SHP77 treated with DMSO at 0.1 percent for 48 hours (cell line): Measurements from ENCODE around the gene GLRX2.
"Not testable (repeated sequence)": the region's sequence is repeated elsewhere in the genome, so short reads cannot be mapped to it uniquely, and the experiment has no call there.

Source experiments
- DNase-seq: peaks from one replicate; lab custom pipeline; 2025; lab: John Stamatoyannopoulos, UW

Gene GLRX2

GRCh38 chr1:193062698-193063463 lies 42.3 kb downstream of the GLRX2 start:
- no peak for DNase-seq

- DNase-seq: no peak
Observed at GRCh38 chr1:193060938-193061337, 44.3 kb downstream of the GLRX2 start.

- no peak for DNase-seq
Observed at GRCh38 chr1:193060406-193060805, 44.8 kb downstream of the GLRX2 start.

GRCh38 chr1:193060115-193060403 lies 45.2 kb downstream of the GLRX2 start:
- DNase-seq: peak; percentile 58

- DNase-seq: peak; percentile 95
Observed at GRCh38 chr1:193059282-193060114, 45.7 kb downstream of the GLRX2 start, which contains the start of the genes RO60 and UCHL5. Gene RO60 (plus strand): TSS chr1:193059612. CDS start chr1:193069055, 9,443 bp downstream. Gene UCHL5 (minus strand): TSS chr1:193059360. CDS start chr1:193059260, 100 bp downstream.

- peak; percentile 39 for DNase-seq
Observed at GRCh38 chr1:193058529-193059281, 46.5 kb downstream of the GLRX2 start.

- no peak for DNase-seq
Observed at GRCh38 chr1:193054169-193054675, 51.0 kb downstream of the GLRX2 start.

GRCh38 chr1:193048913-193049312 lies 56.3 kb downstream of the GLRX2 start:
- not testable (repeated sequence) for DNase-seq
